GM10266 (cell line): ENCODE data around the gene NR2F1-AS1.

Experiments used
- DNase-seq: peaks from one replicate; pipeline ENCODE4 v3.0.0; 2012; ENCODE audit errors: extremely low spot score
- TF ChIP-seq, protein P1 (sequence below): IDR thresholded peaks from 2 replicates; pipeline ENCODE4 v1.5.1; 2012; ENCODE audit warnings: mild to moderate bottlenecking, low read depth; ENCODE audit not compliant: control insufficient read depth, insufficient read depth; ENCODE audit errors: missing control alignments

The NR2F1-AS1 gene

GRCh38 chr5:93577854-93578812 lies 2.9 kb downstream of the NR2F1-AS1 start:
- TF ChIP-seq, protein P1, sequence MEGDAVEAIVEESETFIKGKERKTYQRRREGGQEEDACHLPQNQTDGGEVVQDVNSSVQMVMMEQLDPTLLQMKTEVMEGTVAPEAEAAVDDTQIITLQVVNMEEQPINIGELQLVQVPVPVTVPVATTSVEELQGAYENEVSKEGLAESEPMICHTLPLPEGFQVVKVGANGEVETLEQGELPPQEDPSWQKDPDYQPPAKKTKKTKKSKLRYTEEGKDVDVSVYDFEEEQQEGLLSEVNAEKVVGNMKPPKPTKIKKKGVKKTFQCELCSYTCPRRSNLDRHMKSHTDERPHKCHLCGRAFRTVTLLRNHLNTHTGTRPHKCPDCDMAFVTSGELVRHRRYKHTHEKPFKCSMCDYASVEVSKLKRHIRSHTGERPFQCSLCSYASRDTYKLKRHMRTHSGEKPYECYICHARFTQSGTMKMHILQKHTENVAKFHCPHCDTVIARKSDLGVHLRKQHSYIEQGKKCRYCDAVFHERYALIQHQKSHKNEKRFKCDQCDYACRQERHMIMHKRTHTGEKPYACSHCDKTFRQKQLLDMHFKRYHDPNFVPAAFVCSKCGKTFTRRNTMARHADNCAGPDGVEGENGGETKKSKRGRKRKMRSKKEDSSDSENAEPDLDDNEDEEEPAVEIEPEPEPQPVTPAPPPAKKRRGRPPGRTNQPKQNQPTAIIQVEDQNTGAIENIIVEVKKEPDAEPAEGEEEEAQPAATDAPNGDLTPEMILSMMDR: no peak
- peak; percentile 10 for DNase-seq

DNA sequence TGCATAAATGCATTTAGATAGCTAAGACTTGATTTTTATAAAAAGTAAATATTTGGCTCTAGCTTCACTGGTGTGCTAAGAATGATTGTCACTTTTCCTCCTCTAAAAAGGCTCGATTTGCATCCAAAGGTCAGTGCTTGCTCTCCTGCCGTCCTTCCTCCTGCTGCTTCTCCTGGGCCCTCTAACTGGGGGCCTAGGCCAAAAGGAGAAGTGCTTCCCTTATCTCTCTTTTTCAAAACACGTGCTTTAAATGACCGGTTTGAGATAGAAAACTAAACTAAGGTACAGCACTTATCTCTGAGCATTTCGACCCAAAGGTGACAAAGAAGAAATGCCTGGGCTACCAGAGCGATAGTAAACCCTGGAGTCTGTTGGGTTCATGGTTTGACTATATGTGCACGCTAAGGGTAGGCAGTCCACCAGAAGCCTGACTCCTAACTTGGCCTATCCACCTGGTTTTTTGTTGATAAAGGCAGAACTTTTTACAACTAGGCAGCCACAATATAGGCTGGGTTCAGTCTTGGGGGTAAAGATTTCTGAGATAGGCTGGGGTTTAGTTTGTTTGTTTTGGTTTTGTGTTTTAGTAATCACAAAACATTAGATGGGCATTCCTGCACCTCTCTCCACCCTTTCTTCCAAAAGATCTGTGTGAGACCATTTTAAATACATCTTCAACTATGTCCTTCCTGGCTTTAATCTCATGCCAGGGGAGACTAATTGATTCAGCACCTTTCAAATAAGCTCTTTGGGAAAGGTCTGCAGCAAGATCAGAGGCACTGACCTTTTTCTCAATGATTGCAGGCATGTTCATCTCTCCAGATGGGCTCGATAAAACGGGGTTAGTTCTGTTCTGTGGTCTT lies 3.8 kb downstream of the NR2F1-AS1 start:
- DNase-seq: no peak
- TF ChIP-seq, protein P1: no peak

DNA sequence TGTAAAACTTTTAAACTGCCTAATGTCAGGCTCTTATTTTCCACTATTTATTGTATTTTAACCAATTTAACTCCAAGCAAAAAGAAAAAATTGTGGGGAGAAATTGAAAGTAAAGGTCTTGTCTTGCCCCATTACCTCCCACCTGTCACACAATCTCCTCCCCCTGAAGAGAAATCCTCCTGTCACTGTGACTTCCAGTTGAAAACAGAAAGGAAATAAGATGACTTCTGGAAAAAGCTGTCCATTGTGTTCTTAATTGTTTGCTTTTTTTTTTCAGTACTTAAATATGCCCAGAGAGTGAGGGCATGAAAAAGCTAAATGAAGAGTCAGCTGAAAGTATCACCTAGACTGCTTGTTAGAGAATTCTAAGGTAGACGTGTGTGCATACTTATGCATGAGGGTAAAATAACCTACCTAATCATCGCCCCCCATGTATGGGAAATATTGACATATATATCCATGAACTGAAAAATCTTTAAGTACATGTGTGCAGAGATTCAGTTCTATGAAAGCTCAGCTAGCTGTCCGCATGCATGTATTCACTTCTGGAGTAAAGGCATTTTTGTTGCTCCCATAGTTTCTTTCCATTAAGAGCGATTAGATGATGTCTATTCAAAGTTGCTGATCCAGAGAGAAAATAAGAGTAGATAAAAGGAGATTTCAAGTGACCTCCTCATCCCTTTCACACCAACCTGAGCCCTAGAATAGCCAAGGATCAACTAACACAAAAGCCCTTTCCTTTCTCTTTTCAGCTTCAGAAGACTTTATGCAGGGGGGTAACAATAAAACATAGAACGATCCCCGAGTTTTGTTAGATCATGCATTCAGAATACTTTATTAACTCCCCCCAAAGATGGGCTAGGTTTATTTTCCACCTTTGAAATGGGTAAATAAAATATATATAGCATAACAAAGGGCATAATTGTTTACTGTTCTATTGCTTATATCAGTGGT lies 5.3 kb downstream of the NR2F1-AS1 start:
- peak; percentile 9 for DNase-seq
- TF ChIP-seq, protein P1: no peak

GRCh38 chr5:93574491-93575305 lies 6.3 kb downstream of the NR2F1-AS1 start:
- peak; percentile 12 for DNase-seq

DNA sequence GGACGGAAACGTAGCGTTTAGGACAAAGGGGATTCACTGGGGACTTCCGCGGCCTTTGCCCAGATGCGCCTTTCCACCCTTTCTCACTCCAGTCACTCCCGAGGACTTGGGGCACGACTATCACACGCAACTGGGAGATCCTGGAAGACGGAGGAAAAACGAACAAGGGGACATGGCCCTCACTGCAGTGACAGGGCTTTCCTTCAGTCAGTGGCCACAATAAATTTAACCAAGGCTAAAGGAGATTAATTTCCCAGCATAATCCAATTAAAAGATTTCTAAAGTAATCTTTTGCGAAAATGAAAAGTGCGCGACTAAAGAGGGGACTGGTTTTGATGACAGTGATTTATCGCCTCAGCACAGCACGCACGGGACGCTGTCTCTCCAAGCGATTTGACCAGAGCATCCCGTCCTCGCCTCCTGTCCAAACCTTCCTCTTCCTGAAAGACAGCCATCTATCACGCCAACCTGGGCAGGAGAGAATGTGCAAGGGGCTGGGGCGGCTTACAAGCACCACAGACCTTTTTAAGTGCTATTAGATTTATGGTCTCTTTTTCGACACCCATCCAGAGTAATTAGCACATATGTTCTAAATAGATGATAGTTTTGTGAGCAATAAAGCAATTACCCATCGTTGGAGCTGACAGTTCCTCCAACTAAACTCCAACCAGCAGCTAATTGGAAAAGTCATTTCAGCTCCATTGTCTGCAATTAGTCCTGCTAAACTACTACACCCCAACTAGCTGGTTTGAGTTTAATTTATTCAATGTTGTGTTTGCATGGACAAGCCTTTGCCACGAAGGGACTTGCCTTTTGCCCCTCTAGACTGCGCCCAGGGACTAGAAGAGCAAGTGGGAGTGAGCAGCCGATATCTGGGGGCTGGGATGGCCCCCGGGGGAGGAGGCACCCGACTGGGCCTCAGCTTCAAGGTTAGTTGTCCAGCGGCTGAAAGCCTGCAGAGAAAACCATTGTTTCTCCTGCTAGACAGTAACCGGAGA lies 7.4 kb downstream of the NR2F1-AS1 start:
- DNase-seq: no peak
- TF ChIP-seq, protein P1: no peak

More at GRCh38 chr5:93574491-93575305, 6.3 kb downstream of the NR2F1-AS1 start:
- TF ChIP-seq, protein P1: no peak
